Measurements from ENCODE around the gene DLG5.

The DLG5 gene

GRCh38 chr10:77846718-77847311, 79.7 kb downstream of the DLG5 start:
- FAIRE-seq (peak; percentile 69), DNase-seq (ENCODE audit: low spot score) (peak; percentile 43)

- DNase-seq (ENCODE audit: low spot score) (no peak), FAIRE-seq (no peak)
Measured at GRCh38 chr10:77845451-77845850, 81.1 kb downstream of the DLG5 start.

- FAIRE-seq (peak; percentile 88), DNase-seq (ENCODE audit: low spot score) (peak; percentile 89)
Measured at GRCh38 chr10:77844713-77845445, 81.7 kb downstream of the DLG5 start.

- no peak for DNase-seq (ENCODE audit: low spot score)
Measured at GRCh38 chr10:77844177-77844576, 82.4 kb downstream of the DLG5 start.

GRCh38 chr10:77843264-77843663, 83.3 kb downstream of the DLG5 start:
- FAIRE-seq (no peak), DNase-seq (ENCODE audit: low spot score) (no peak)

More at GRCh38 chr10:77844177-77844576, 82.4 kb downstream of the DLG5 start:
- no peak for FAIRE-seq

- FAIRE-seq: no peak
- DNase-seq (ENCODE audit: low spot score): no peak
Measured at GRCh38 chr10:77842652-77843212, 83.8 kb downstream of the DLG5 start.

- FAIRE-seq: no peak
- peak; percentile 33 for DNase-seq (ENCODE audit: low spot score)
Measured at GRCh38 chr10:77841711-77842375, 84.7 kb downstream of the DLG5 start.

GRCh38 chr10:77840636-77841035, 85.9 kb downstream of the DLG5 start:
- FAIRE-seq (no peak), DNase-seq (ENCODE audit: low spot score) (no peak)

GRCh38 chr10:77837925-77838595, 88.5 kb downstream of the DLG5 start:
- FAIRE-seq: no peak
- no peak for DNase-seq (ENCODE audit: low spot score)

GRCh38 chr10:77837248-77837924, 89.2 kb downstream of the DLG5 start:
- FAIRE-seq: no peak
- no peak for DNase-seq (ENCODE audit: low spot score)

- no peak for DNase-seq (ENCODE audit: low spot score)
- FAIRE-seq: no peak
Measured at GRCh38 chr10:77836299-77836820, 90.2 kb downstream of the DLG5 start.

GRCh38 chr10:77835669-77836086, 90.9 kb downstream of the DLG5 start:
- FAIRE-seq (no peak), DNase-seq (ENCODE audit: low spot score) (no peak)

GRCh38 chr10:77834943-77835668, 91.4 kb downstream of the DLG5 start:
- no peak for FAIRE-seq
- DNase-seq (ENCODE audit: low spot score): no peak

- no peak for DNase-seq (ENCODE audit: low spot score)
- no peak for FAIRE-seq
Measured at GRCh38 chr10:77834540-77834939, 92.0 kb downstream of the DLG5 start.

GRCh38 chr10:77833792-77834191, 92.8 kb downstream of the DLG5 start:
- DNase-seq (ENCODE audit: low spot score): no peak
- FAIRE-seq: no peak

GRCh38 chr10:77833225-77833624, 93.3 kb downstream of the DLG5 start:
- FAIRE-seq: no peak
- no peak for DNase-seq (ENCODE audit: low spot score)

GRCh38 chr10:77832238-77832637, 94.3 kb downstream of the DLG5 start:
- no peak for FAIRE-seq
- no peak for DNase-seq (ENCODE audit: low spot score)

- FAIRE-seq: no peak
- no peak for DNase-seq (ENCODE audit: low spot score)
Measured at GRCh38 chr10:77829356-77829755, 97.2 kb downstream of the DLG5 start.

GRCh38 chr10:77828377-77828776, 98.2 kb downstream of the DLG5 start:
- FAIRE-seq (no peak), DNase-seq (ENCODE audit: low spot score) (no peak)

GRCh38 chr10:77827366-77827765, 99.2 kb downstream of the DLG5 start:
- FAIRE-seq: no peak
- DNase-seq (ENCODE audit: low spot score): no peak

All from RCC 7860 (cell line).